Heart left ventricle (tissue), 13 donors: Measurements from ENCODE around the gene PPP3R2.

Source experiments
- POLR2A ChIP-seq, 2 donors: fragments of 450-650 bp; IDR thresholded peaks; one replicate each; pipeline ENCODE4 v1.6.1; 2017; ENCODE audit warnings: antibody characterized with exemption in 2 of 2, mild to moderate bottlenecking in 2 of 2, moderate library complexity in 2 of 2
- TF ChIP-seq, protein P1 (sequence below), 12 donors: fragments of 200-600 bp; sonication (generic) in 4 of 12; IDR thresholded peaks; one replicate each; pipeline versions ENCODE4 v1.5.0 to v1.8.0; 2018 to 2022; ENCODE audit warnings: antibody characterized with exemption in 12 of 12, mild to moderate bottlenecking in 5 of 12
- donor health status: ischemic (EF 13 %, LVEDD 7.1; RV severe dilation, severe dysfunction).
- donor health status: DM: no; HTN: yes; CAD: no.
- donor health status: DM: no; HTN: no; CAD: no.
- donor health status: ischemic (EF 25% LVEDD 6.9; RV normal size, moderate dysfunction).
- donor health status: ischemic (EF 25% LVEDD 5.7; RV mildly dilated, moderate dysfunction).
- donor health status: ischemic (EF 35%, LVEDD 5.7; RV mildly dilated, moderate dysfunction).
- donor health status: nonischemic (EF 11% LVEDD 7.7; RV severe dilation, severe dysfunction).
- donor health status: DM: yes; HTN: yes; CAD: no.
- donor health status: PGD.
- donor health status: ischemic (EF 29% LVEDD 5.4; RV normal size, mild dysfunction).
- donor health status: nonischemic (EF 23%, LVEDD 6.1; RV moderate dilation, normal function).

DNA sequence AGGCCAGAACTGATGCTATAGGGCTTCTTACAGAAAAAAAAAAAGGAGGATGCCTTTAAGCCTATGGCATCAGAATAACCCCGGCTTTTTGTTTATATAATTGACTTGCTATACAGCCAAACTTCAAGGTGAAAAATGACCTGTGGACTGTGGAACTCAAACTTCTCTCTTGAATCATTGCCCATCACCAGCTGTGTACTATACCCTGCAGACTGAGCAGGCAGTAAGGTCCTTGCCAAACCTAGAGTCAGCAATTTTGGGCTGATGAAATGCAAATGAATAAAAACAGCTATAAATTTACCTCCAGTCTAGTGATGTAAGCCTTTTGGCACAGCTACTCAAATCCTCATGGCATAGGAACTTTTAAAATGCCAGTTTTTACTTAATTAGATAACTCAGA lies 44.5 kb upstream of the PPP3R2 start:
- TF ChIP-seq, protein P1, sequence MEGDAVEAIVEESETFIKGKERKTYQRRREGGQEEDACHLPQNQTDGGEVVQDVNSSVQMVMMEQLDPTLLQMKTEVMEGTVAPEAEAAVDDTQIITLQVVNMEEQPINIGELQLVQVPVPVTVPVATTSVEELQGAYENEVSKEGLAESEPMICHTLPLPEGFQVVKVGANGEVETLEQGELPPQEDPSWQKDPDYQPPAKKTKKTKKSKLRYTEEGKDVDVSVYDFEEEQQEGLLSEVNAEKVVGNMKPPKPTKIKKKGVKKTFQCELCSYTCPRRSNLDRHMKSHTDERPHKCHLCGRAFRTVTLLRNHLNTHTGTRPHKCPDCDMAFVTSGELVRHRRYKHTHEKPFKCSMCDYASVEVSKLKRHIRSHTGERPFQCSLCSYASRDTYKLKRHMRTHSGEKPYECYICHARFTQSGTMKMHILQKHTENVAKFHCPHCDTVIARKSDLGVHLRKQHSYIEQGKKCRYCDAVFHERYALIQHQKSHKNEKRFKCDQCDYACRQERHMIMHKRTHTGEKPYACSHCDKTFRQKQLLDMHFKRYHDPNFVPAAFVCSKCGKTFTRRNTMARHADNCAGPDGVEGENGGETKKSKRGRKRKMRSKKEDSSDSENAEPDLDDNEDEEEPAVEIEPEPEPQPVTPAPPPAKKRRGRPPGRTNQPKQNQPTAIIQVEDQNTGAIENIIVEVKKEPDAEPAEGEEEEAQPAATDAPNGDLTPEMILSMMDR (IDR thresholded peaks at IDR 0.05) = no peak
- no peak for TF ChIP-seq POLR2A (IDR thresholded peaks at IDR 0.05)
